ENCODE data around the gene NOP16. TPM values are rescaled to one million over a fixed set of nuclear protein-coding genes. Genes with fewer than 3 reads are reported as not detected.

Gene NOP16
- total and polyA plus RNA-seq, 2 of the 13 experiments (the other 11 are each of a cell fraction or from before 2014, with no cell fraction given): 43.3 to 48.4 TPM

DNA sequence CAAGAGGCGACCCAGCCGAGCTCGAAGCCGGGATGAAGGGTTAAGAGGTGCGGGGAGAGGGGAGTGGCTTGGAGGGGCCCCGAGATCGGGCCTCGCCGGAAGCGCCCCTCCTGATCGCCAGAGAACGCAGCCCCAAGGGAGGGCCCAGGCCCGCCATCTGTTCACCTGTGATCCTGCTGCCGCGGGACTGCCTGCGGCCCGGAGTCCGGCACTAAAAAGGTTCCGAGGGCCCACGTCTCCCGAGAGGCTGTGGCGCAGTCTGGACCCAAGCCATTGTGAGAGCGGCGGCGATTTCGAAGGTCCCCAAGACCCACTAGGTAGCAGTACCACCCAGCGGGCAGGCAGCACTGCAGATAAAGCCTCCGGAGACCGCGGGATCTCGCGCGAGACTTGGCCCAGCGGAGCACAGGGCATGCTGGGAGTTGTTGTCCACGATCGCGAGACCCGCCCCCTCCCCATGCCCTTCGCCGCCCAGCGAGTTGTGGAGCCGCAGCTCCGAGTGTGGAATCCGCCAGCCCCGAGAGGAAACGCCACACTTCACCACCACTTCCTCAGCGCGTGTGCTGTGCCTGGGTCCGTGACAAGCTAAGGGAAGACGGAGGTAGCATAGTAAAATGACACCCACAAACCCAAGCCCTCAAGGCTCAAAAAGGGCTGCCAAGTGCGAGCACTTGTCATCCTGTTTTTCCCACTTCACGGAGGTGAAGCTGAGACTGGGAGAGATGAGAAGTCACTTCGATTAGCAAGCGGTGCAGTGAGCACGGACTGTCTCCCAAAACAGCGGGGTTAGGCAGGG, 26.8 kb downstream of the NOP16 start, which contains the start of gene KIAA1191 (continued):
- TF ChIP-seq TFDP1 (CRISPR knock-in tag; IDR thresholded peaks at IDR 0.05; ENCODE audit: borderline replicate concordance) (0 out of 2 replicates have a peak, but pooled peaks have one; percentile 17), IRF2 (CRISPR knock-in tag; IDR thresholded peaks at IDR 0.05) (peak; percentile 85; the same call in 1 of the 2 replicates), ZSCAN31 (CRISPR knock-in tag; IDR thresholded peaks at IDR 0.05; ENCODE audit: low read depth) (peak; percentile 83), HNRNPUL1 (IDR thresholded peaks at IDR 0.05; ENCODE audit: low read depth, low read length) (no peak), KDM2A (CRISPR knock-in tag; IDR thresholded peaks at IDR 0.05; ENCODE audit: borderline replicate concordance, low read depth) (peak; percentile 92), CBFB (CRISPR knock-in tag; IDR thresholded peaks at IDR 0.05) (0 out of 2 replicates have a peak, but pooled peaks have one; percentile 32), PAX8 (CRISPR knock-in tag; IDR thresholded peaks at IDR 0.05; ENCODE audit: borderline replicate concordance) (peak; percentile 65; the same call in 1 of the 2 replicates), HOXA3 (CRISPR knock-in tag; IDR thresholded peaks at IDR 0.05) (peak; percentile 76; the same call in 1 of the 2 replicates), SNAPC2 (CRISPR knock-in tag; IDR thresholded peaks at IDR 0.05) (0 out of 2 replicates have a peak, but pooled peaks have one; percentile 20), MYNN (CRISPR knock-in tag; IDR thresholded peaks at IDR 0.05; ENCODE audit: low read depth) (peak; percentile 74; the same call in 1 of the 2 replicates), HMGXB4 (CRISPR knock-in tag; IDR thresholded peaks at IDR 0.05; ENCODE audit: borderline replicate concordance in 1 of 2, low read depth in 1 of 2) (peak; percentile 83 to 89), ZNF569 (CRISPR knock-in tag; IDR thresholded peaks at IDR 0.05; ENCODE audit: borderline replicate concordance) (0 out of 2 replicates have a peak, but pooled peaks have one; percentile 41), ZBTB42 (CRISPR knock-in tag; IDR thresholded peaks at IDR 0.05) (peak; percentile 69; the same call in 1 of the 2 replicates), SRSF1 (optimal IDR thresholded peaks at IDR 0.05; ENCODE audit: low read depth, low read length) (peak; percentile 20), TBX2 (CRISPR knock-in tag; IDR thresholded peaks at IDR 0.05; ENCODE audit: borderline replicate concordance) (peak; percentile 43)
- TF ChIP-seq, protein P1, sequence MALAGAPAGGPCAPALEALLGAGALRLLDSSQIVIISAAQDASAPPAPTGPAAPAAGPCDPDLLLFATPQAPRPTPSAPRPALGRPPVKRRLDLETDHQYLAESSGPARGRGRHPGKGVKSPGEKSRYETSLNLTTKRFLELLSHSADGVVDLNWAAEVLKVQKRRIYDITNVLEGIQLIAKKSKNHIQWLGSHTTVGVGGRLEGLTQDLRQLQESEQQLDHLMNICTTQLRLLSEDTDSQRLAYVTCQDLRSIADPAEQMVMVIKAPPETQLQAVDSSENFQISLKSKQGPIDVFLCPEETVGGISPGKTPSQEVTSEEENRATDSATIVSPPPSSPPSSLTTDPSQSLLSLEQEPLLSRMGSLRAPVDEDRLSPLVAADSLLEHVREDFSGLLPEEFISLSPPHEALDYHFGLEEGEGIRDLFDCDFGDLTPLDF (CRISPR knock-in tag; IDR thresholded peaks at IDR 0.05): peak; percentile 63; the same call in 1 of the 2 replicates
- TF ChIP-seq, protein P2, sequence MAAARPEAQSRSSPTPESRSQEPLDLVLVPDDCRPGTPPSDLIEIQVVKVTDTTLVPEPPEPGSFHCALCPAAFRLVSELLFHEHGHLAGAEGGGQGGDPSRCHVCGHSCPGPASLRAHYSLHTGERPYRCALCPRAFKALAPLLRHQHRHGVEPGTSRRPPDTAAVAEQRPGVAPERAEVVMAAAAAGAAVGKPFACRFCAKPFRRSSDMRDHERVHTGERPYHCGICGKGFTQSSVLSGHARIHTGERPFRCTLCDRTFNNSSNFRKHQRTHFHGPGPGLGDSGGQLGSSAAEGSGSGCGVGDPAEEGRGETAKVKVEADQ (CRISPR knock-in tag; IDR thresholded peaks at IDR 0.05; ENCODE audit: borderline replicate concordance): 0 out of 2 replicates have a peak, but pooled peaks have one; percentile 78
- TF ChIP-seq, protein P3, sequence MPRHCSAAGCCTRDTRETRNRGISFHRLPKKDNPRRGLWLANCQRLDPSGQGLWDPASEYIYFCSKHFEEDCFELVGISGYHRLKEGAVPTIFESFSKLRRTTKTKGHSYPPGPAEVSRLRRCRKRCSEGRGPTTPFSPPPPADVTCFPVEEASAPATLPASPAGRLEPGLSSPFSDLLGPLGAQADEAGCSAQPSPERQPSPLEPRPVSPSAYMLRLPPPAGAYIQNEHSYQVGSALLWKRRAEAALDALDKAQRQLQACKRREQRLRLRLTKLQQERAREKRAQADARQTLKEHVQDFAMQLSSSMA (CRISPR knock-in tag; IDR thresholded peaks at IDR 0.05): 0 out of 2 replicates have a peak, but pooled peaks have one; percentile 26
